Measurements from ENCODE around the gene MGA. TPM values are rescaled to one million over a fixed set of nuclear protein-coding genes. Genes with fewer than 3 reads are reported as not detected.

Gene MGA
- total RNA-seq, 4 donors from 2014 or later = 21.0 to 44.7 (median 38.3) TPM

- H3K4me1 ChIP-seq = peaks cover 11% of the 10 kb centered on the region
- no peak overlapping the region for H3K27ac ChIP-seq
- H3K9me3 ChIP-seq = no peaks in the 10 kb centered on the region
- H3K4me3 ChIP-seq = no peak overlapping the region
- no peak for TF ChIP-seq EP300 (IDR thresholded peaks at IDR 0.05)
- TF ChIP-seq, protein P1, sequence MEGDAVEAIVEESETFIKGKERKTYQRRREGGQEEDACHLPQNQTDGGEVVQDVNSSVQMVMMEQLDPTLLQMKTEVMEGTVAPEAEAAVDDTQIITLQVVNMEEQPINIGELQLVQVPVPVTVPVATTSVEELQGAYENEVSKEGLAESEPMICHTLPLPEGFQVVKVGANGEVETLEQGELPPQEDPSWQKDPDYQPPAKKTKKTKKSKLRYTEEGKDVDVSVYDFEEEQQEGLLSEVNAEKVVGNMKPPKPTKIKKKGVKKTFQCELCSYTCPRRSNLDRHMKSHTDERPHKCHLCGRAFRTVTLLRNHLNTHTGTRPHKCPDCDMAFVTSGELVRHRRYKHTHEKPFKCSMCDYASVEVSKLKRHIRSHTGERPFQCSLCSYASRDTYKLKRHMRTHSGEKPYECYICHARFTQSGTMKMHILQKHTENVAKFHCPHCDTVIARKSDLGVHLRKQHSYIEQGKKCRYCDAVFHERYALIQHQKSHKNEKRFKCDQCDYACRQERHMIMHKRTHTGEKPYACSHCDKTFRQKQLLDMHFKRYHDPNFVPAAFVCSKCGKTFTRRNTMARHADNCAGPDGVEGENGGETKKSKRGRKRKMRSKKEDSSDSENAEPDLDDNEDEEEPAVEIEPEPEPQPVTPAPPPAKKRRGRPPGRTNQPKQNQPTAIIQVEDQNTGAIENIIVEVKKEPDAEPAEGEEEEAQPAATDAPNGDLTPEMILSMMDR (IDR thresholded peaks at IDR 0.05) = no peak
- WGBS = 88% methylated on average over 1 of the region's 1 CpG
- no peaks in the 10 kb centered on the region for H3K36me3 ChIP-seq
- no peaks in the 10 kb centered on the region for H3K27me3 ChIP-seq
- no peak for DNase-seq (ENCODE audit: low spot score in 2 of 2)
These were observed 29.6 kb downstream of the MGA start for GRCh38 chr15:41689834-41690233.

DNA sequence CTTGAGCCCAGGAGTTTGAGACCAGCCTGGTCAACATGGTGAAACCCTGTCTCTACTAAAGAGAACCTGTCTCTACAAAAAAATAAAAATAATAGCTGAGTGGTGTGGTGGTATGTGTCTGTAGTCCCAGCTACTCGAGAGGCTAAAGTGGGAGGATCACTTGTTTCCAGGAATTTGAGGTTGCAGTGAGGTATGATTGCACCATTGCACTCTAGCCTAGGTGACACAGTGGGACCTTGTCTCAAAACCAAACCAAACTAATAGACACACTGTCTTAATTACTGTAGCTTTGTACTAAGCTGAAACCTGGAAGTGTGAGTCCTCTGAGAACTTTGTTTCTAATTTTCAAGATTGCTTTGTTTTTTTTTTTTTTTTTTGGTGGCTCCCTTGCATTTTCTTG lies 30.4 kb downstream of the MGA start:
- Histone ChIP-seq H3K9me3 (no peaks in the 10 kb centered on the region), H3K27ac (no peak overlapping the region), H3K36me3 (no peaks in the 10 kb centered on the region), H3K4me1 (peaks cover 11% of the 10 kb centered on the region), H3K27me3 (no peaks in the 10 kb centered on the region), H3K4me3 (no peak overlapping the region)
- WGBS = 65% methylated on average over 1 of the region's 1 CpG
- no peak for DNase-seq (ENCODE audit: low spot score in 2 of 2)
- TF ChIP-seq POLR2AphosphoS5 (IDR thresholded peaks at IDR 0.05) = no peak
- TF ChIP-seq EP300 (IDR thresholded peaks at IDR 0.05) = no peak
- TF ChIP-seq, protein P1 (IDR thresholded peaks at IDR 0.05) = no peak
- TF ChIP-seq POLR2A (IDR thresholded peaks at IDR 0.05) = no peak

DNA sequence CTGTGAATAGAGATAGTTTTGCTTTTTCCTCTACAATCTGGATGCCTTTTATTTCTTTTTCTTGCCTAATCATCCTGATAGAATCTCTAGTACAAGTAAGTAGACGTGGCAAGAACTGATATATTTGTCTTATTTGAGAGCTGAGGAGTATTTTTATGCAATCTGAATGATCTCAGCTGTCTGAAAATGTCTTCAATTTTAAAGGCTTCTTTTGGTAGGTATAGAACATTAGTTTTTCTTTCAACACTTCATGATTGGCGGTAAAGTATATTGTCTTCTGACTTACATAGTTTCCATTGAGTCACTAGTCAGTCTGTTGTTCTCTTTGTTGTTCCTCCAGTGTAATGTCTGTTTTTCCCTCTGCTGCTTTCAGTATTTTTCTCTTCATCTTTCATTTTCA lies 31.3 kb downstream of the MGA start:
- Histone ChIP-seq H3K4me3 (no peak overlapping the region), H3K27me3 (no peaks in the 10 kb centered on the region), H3K27ac (no peak overlapping the region), H3K36me3 (no peaks in the 10 kb centered on the region), H3K4me1 (peaks cover 11% of the 10 kb centered on the region), H3K9me3 (no peaks in the 10 kb centered on the region)
- TF ChIP-seq EP300 (IDR thresholded peaks at IDR 0.05) (no peak), POLR2AphosphoS5 (IDR thresholded peaks at IDR 0.05) (no peak), POLR2A (IDR thresholded peaks at IDR 0.05) (no peak)
- TF ChIP-seq, protein P1 (IDR thresholded peaks at IDR 0.05) = no peak
- no peak for DNase-seq (ENCODE audit: low spot score in 2 of 2)
- 73% methylated on average over 2 of the region's 2 CpGs for WGBS

DNA sequence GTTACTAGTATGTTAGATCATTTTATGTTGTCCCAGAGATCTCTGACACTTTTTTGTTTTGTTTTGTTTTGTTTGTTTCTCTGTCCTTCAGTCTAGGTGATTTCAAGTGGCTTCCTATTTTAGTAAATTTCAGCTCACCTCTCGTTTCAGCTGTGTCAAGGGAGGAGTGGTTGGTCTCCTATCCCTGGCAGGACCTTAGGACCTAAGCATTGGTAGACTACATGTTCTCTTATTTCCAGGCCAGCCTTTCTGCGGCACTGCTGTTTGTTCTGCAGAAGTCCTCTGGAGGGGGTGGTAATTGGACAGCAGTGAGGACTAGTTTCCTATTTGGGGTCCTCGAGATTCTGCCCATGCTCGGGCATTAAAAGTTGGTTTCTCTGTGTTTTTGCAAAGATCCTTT lies 31.8 kb downstream of the MGA start:
- Histone ChIP-seq H3K36me3 (no peaks in the 10 kb centered on the region), H3K9me3 (no peaks in the 10 kb centered on the region), H3K4me3 (no peak overlapping the region), H3K4me1 (peaks cover 11% of the 10 kb centered on the region), H3K27me3 (no peaks in the 10 kb centered on the region), H3K27ac (no peak overlapping the region)
- WGBS = 86% methylated on average over 4 of the region's 4 CpGs
- no peak for TF ChIP-seq POLR2AphosphoS5 (IDR thresholded peaks at IDR 0.05)
- TF ChIP-seq, protein P1 (IDR thresholded peaks at IDR 0.05) = no peak
- no peak for TF ChIP-seq POLR2A (IDR thresholded peaks at IDR 0.05)
- TF ChIP-seq EP300 (IDR thresholded peaks at IDR 0.05) = no peak
- DNase-seq (ENCODE audit: low spot score in 2 of 2) = no peak

DNA sequence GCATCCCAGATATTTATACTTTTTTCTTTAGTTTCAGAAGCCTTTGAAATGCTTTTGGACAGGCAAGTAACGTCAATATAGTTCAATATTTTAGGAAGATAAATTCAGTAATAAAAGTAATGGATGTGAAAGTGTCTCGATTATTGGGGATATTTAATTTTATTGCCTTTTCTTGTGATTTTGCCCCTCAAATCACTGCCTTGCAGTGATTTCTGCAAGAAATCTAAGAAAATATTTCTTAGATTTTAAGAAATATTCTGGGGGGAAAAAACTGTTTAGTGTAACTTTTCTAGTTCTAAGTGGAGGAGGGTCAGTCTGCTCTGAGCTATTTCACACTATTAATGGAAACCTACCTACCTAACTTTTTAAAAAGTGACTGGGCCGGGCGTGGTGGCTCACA lies 33.6 kb downstream of the MGA start:
- WGBS = 88% methylated on average over 4 of the region's 4 CpGs
- Histone ChIP-seq H3K4me1 (peaks cover 8% of the 10 kb centered on the region), H3K27me3 (no peaks in the 10 kb centered on the region), H3K27ac (no peak overlapping the region), H3K9me3 (no peaks in the 10 kb centered on the region), H3K36me3 (no peaks in the 10 kb centered on the region), H3K4me3 (no peak overlapping the region)
- DNase-seq (ENCODE audit: low spot score in 2 of 2) = no peak
- TF ChIP-seq EP300 (IDR thresholded peaks at IDR 0.05) (no peak), POLR2A (IDR thresholded peaks at IDR 0.05) (no peak), POLR2AphosphoS5 (IDR thresholded peaks at IDR 0.05) (no peak)
- TF ChIP-seq, protein P1 (IDR thresholded peaks at IDR 0.05) = no peak

Data from suprapubic skin (tissue), 4 donors.